GM21825 (cell line): ENCODE results near the gene GFRA1.
"Not testable (repeated sequence)": the region's sequence is repeated elsewhere in the genome, so short reads cannot be mapped to it uniquely, and the experiment has no call there.

ENCODE experiments used
- ATAC-seq: cut with Tn5 transposase; IDR thresholded peaks from one replicate; pipeline ENCODE4 v1.9.1; 2021; ENCODE audit warnings: mild to moderate bottlenecking, moderate library complexity; ENCODE audit not compliant: unreplicated experiment

GFRA1 gene

GRCh38 chr10:116076621-116077020 is 196.4 kb downstream of the GFRA1 start:
- no peak for ATAC-seq

GRCh38 chr10:116073510-116073909 is 199.5 kb downstream of the GFRA1 start:
- no peak for ATAC-seq

- no peak for ATAC-seq
These were observed 200.0 kb downstream of the GFRA1 start for GRCh38 chr10:116073001-116073400.

- no peak for ATAC-seq
These were observed 201.4 kb downstream of the GFRA1 start for GRCh38 chr10:116071453-116072148.

- no peak for ATAC-seq
These were observed 202.2 kb downstream of the GFRA1 start for GRCh38 chr10:116070743-116071320.

GRCh38 chr10:116069856-116070255 is 203.2 kb downstream of the GFRA1 start:
- no peak for ATAC-seq

- ATAC-seq, result no peak
These were observed 205.2 kb downstream of the GFRA1 start for GRCh38 chr10:116067825-116068224.

GRCh38 chr10:116063107-116063506 is 209.9 kb downstream of the GFRA1 start:
- no peak for ATAC-seq

- ATAC-seq, result no peak
These were observed 212.1 kb downstream of the GFRA1 start for GRCh38 chr10:116060864-116061263.

GRCh38 chr10:116059320-116059719 is 213.7 kb downstream of the GFRA1 start:
- no peak for ATAC-seq

- ATAC-seq, result no peak
These were observed 216.3 kb downstream of the GFRA1 start for GRCh38 chr10:116056445-116057293.

- ATAC-seq, result no peak
These were observed 217.1 kb downstream of the GFRA1 start for GRCh38 chr10:116055917-116056252.

- ATAC-seq, result no peak
These were observed 217.6 kb downstream of the GFRA1 start for GRCh38 chr10:116055252-116055916.

- no peak for ATAC-seq
These were observed 219.1 kb downstream of the GFRA1 start for GRCh38 chr10:116053910-116054309.

GRCh38 chr10:116053009-116053730 is 219.8 kb downstream of the GFRA1 start:
- ATAC-seq, result not testable (repeated sequence)

- not testable (repeated sequence) for ATAC-seq
These were observed 220.5 kb downstream of the GFRA1 start for GRCh38 chr10:116052522-116052921.

- ATAC-seq, result no peak
These were observed 223.1 kb downstream of the GFRA1 start for GRCh38 chr10:116049974-116050304.

GRCh38 chr10:116049158-116049973 is 223.6 kb downstream of the GFRA1 start:
- no peak for ATAC-seq

GRCh38 chr10:116045366-116046356 is 227.3 kb downstream of the GFRA1 start:
- no peak for ATAC-seq
